Nephron progenitor cell (in vitro differentiated cells): ENCODE measurements around the gene DCUN1D2.

Source experiments
- DNase-seq: peaks from one replicate; pipeline ENCODE4 v3.0.0; 2021
- H3K27ac Mint-ChIP-seq: 2 replicates; pipeline ENCODE4 v1.8.0; 2021; ENCODE audit warnings: mild to moderate bottlenecking, moderate library complexity, mixed read lengths
- H3K27me3 Mint-ChIP-seq: 2 replicates; pipeline ENCODE4 v1.8.0; 2021; ENCODE audit warnings: mild to moderate bottlenecking, low read depth, mixed read lengths; ENCODE audit not compliant: poor library complexity
- H3K36me3 Mint-ChIP-seq: 2 replicates; pipeline ENCODE4 v1.8.0; 2021; ENCODE audit warnings: low read depth, mixed read lengths
- H3K4me1 Mint-ChIP-seq: 2 replicates; pipeline ENCODE4 v1.8.0; 2021; ENCODE audit warnings: mixed read lengths
- H3K4me3 Mint-ChIP-seq: 2 replicates; pipeline ENCODE4 v1.8.0; 2021; ENCODE audit warnings: mild to moderate bottlenecking, moderate library complexity, mixed read lengths
- H3K9me3 Mint-ChIP-seq: 2 replicates; pipeline ENCODE4 v1.8.0; 2021; ENCODE audit warnings: mild to moderate bottlenecking, moderate library complexity, mixed read lengths
- TF ChIP-seq, protein P1 (sequence below): fragments of 200-600 bp; sonication (generic); IDR thresholded peaks from 2 replicates; pipeline ENCODE4 v1.5.0; 2021; ENCODE audit warnings: antibody characterized with exemption

Gene DCUN1D2

DNA sequence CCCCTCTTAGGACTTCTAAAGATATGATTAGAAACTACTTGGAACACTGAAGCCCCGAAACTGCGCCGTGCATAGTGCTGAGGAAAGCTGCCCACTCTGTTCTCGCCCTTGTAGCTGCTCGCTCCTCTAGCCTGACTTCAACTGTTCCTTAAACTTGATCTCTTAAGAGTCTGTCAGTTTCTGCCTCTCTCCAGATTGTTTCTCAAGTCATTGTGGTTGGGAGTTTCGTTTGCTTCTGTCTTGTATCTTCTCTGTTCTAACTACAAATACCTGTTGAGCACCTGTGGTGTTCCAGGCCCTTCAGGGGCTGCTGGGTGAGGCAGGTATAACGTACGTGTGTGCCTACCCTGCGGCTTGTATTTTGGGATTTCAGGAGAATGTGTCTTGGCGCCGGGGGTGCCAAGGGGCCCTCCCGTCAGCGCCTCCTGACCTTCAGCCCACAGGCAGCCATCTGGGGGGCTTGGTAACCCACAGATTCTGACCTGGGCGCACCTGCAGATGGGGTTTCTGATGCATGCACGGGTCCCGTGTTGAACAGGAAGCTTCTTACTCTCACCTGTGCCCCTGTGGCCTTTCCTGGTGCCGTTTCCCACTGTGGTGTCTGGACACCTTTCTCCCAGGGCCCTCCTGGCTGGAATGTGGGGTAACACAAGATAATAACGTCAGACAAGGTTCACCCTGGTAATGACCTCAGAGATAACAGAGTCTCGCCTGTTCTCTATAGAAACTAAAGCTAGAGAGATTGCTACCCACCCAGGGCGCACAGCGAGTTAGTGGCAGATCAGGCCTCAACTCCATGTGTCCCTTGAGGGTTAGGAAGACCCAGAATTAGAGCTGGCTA lies 17.2 kb upstream of the DCUN1D2 start:
- Mint-ChIP-seq H3K4me1 (peaks cover 51% of the 10 kb centered on the region), H3K27ac (peak overlapping the region; percentile 64), H3K4me3 (no peak overlapping the region), H3K9me3 (no peaks in the 10 kb centered on the region), H3K27me3 (no peaks in the 10 kb centered on the region), H3K36me3 (peaks cover 45% of the 10 kb centered on the region)
- TF ChIP-seq, protein P1, sequence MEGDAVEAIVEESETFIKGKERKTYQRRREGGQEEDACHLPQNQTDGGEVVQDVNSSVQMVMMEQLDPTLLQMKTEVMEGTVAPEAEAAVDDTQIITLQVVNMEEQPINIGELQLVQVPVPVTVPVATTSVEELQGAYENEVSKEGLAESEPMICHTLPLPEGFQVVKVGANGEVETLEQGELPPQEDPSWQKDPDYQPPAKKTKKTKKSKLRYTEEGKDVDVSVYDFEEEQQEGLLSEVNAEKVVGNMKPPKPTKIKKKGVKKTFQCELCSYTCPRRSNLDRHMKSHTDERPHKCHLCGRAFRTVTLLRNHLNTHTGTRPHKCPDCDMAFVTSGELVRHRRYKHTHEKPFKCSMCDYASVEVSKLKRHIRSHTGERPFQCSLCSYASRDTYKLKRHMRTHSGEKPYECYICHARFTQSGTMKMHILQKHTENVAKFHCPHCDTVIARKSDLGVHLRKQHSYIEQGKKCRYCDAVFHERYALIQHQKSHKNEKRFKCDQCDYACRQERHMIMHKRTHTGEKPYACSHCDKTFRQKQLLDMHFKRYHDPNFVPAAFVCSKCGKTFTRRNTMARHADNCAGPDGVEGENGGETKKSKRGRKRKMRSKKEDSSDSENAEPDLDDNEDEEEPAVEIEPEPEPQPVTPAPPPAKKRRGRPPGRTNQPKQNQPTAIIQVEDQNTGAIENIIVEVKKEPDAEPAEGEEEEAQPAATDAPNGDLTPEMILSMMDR: no peak
- DNase-seq: no peak

GRCh38 chr13:113506871-113507388 lies 16.4 kb upstream of the DCUN1D2 start:
- Mint-ChIP-seq H3K4me3 (no peak overlapping the region), H3K36me3 (peaks cover 44% of the 10 kb centered on the region), H3K27ac (peak overlapping the region; percentile 95), H3K27me3 (no peaks in the 10 kb centered on the region), H3K4me1 (peaks cover 45% of the 10 kb centered on the region), H3K9me3 (no peaks in the 10 kb centered on the region)
- DNase-seq: no peak
- TF ChIP-seq, protein P1: no peak

DNA sequence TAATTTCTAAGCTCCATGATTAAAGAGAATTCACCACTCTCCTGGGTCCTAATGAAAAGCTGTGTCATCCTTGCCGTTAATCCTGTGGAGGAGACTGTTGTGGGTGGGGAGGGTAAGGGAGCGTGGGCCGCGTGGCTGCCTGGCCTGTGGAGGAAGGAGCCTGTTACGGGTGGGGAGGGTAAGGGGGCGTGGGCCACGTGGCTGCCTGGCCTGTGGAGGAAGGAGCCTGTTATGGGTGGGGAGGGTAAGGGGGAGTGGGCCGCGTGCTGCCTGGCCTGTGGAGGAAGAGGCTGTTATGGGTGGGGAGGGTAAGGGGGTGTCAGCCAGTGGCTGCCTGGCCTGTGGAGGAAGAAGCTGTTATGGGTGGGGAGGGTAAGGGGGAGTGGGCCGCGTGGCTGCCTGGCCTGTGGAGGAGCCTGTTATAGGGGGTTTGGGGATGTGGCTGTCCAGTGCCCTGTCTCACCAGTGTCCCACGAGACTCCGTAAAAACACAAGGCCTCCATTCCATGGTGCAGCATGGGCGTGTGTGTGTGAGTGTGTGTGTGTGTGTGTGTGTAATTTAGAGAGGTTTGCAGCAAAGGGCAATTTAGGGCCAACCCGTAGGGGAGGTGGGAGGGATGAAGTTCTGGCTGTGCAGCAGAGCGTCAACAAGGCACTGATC lies 15.6 kb upstream of the DCUN1D2 start:
- H3K27ac Mint-ChIP-seq: peak overlapping the region; percentile 95
- peak; percentile 34 for DNase-seq
- H3K36me3 Mint-ChIP-seq: peaks cover 51% of the 10 kb centered on the region

DNA sequence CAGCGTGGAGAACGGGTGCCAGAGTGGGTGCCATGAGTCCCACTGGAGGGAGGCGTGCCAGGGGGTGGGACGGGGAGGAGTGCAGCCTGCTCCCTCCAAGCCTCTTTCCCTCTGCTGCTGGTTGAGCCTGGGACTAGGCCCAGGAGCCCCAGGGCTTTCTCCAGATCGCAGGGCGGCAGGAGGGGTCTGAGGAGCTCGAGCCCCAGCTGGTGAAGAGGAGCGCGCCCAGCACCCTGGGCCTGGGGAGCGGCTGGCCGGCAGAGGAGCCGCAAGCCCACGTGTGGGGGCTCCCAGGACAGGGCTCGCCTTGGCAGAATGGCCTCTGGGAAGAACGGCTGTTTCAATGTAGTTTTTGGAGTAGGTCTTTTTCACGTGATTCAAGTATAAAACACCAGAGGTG lies 12.2 kb upstream of the DCUN1D2 start:
- H3K27me3 Mint-ChIP-seq: no peaks in the 10 kb centered on the region
- DNase-seq: no peak
- TF ChIP-seq, protein P1: no peak
- H3K36me3 Mint-ChIP-seq: peaks cover 59% of the 10 kb centered on the region
- H3K9me3 Mint-ChIP-seq: no peaks in the 10 kb centered on the region
- H3K27ac Mint-ChIP-seq: no peak overlapping the region
- no peak overlapping the region for H3K4me3 Mint-ChIP-seq
- H3K4me1 Mint-ChIP-seq: peaks cover 30% of the 10 kb centered on the region

More for the DNA sequence above, 15.6 kb upstream of the DCUN1D2 start:
- Mint-ChIP-seq H3K9me3 (no peaks in the 10 kb centered on the region), H3K4me3 (peak overlapping the region; percentile 35), H3K4me1 (peaks cover 45% of the 10 kb centered on the region), H3K27me3 (no peaks in the 10 kb centered on the region)
- TF ChIP-seq, protein P1: no peak

DNA sequence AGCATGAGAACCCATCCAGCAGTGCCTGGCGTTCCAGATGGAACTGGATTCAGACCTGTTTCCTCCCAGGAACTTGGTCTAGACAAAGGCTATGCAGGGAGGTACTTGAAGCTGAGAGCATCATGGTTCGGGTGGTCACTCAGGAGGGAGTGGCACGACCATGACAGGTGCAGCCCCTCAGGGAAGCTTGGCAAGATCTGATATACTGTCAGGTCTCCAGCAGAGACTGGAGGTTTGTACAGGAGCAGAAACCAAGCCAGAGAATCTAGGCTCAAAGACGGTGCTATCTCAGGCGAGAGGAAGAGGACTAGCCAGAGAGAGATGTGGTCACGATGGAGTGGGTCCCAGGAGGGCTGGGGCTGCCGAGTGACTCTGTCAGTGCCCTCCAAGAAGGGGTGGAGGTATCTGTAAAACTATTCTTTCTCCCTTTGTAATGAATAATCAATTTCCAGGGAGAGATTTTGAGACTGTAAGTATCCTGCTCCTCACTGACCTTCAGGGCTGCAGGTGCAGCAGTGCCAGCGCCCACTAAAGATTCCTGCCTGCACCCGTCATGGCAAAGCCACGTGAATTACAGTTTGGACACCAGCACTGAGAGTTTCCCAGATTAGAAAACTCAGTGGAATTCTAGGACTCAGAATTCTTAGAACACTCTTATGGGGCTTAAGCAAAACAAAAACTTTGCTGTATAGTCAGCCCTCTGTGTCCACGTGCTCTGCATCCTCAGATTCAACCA lies 10.2 kb upstream of the DCUN1D2 start:
- DNase-seq: no peak
- no peaks in the 10 kb centered on the region for H3K9me3 Mint-ChIP-seq
- TF ChIP-seq, protein P1: no peak
- peaks cover 66% of the 10 kb centered on the region for H3K36me3 Mint-ChIP-seq
- H3K27ac Mint-ChIP-seq: no peak overlapping the region
- H3K4me1 Mint-ChIP-seq: peaks cover 24% of the 10 kb centered on the region
- H3K4me3 Mint-ChIP-seq: no peak overlapping the region
- no peaks in the 10 kb centered on the region for H3K27me3 Mint-ChIP-seq
